RPMI8226 (cell line): ENCODE data around the gene ADAMTSL5.
A peak's percentile ranks its signal among the peaks of the same experiment; 100 is the strongest.
"Not testable (repeated sequence)": the region's sequence is repeated elsewhere in the genome, so short reads cannot be mapped to it uniquely, and the experiment has no call there.

ENCODE experiments used
- DNase-seq: peaks from one replicate; pipeline ENCODE4 v3.0.0-alpha.2; 2015

Gene ADAMTSL5

DNA sequence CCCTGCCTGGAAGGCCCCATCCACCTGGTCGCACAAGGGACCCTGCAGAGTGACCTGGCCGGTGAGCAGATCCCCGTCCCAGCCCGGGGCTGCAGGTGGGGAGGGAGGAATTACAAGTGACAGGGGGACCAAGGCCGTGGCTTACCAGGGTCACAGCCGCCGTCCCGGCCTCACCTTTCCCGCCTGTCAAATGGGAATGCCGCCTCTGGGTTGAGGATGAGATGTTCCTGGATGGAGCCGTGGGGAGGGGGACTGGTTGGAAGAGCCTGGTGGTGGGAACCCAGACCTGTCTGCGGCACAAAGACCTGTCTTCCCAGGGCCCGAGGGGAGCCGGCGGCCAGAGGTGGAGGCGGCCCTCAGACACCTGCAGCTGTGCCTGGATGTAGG is 16.6 kb upstream of the ADAMTSL5 start:
- DNase-seq, result no peak

DNA sequence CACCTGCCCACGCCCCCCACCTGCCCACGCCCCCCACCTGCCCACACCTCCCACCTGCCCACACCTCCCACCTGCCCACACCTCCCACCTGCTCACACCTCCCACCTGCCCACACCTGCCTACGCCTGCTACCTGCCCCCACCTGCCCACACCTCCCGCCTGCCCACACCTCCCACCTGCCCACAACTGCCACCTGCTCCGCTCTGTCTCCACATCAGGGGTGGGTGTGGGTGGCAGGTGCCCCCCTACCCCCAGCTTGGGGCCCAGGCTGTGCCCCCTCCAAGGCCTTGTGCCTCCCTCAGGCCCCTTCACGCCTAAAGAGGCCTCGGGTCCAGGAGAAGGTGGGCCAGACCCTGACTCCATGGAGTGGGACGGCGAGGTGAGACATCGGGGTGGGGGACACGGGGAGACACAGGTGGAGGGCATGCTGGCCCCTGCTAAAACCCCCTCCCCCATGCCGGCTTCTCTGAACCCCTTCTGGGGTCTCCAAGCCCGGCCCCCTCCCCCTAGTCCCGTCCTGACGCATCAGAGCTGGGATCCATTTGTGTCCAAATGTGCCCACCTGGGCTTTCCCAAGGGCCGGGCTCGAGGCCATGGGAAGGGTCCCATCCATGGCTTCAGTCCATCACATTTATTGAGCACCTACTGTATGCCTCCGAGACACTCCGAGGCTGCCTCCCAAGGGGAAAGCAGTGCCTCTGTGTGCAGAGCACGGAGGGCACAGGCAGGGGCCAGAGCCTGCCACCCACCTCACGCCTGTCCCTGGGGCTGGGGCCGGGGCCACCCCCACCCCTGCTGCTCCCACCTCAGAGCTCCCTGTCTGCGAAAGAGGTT is 16.0 kb upstream of the ADAMTSL5 start:
- DNase-seq, result no peak

DNA sequence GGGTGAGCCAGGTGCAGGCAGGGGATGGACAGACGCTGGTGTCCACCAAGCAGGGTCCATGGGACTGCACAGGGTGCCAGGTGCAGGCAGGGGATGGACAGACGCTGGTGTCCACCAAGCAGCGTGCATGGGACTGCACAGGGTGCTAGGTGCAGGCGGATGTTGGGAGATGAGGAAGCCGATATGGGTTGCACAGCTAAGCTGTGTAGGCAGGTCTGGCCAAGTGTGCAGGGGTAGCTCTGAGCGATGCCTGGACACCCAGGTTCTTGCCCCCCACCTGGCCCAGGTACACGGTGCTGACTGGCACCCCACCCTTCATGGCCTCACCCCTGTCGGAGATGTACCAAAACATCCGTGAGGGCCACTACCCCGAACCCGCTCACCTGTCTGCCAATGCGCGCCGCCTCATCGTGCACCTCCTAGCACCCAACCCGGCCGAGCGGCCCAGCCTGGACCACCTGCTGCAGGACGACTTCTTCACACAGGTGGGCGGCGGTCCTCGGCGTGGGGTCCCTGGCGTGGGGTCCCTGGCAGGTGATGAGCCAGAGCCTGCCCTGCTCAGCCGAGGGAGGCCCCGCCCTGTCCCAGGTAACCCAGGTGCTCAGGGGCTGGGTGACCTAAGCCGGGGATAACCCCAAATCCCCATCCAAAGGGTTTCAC is 15.0 kb upstream of the ADAMTSL5 start:
- DNase-seq, result no peak

DNA sequence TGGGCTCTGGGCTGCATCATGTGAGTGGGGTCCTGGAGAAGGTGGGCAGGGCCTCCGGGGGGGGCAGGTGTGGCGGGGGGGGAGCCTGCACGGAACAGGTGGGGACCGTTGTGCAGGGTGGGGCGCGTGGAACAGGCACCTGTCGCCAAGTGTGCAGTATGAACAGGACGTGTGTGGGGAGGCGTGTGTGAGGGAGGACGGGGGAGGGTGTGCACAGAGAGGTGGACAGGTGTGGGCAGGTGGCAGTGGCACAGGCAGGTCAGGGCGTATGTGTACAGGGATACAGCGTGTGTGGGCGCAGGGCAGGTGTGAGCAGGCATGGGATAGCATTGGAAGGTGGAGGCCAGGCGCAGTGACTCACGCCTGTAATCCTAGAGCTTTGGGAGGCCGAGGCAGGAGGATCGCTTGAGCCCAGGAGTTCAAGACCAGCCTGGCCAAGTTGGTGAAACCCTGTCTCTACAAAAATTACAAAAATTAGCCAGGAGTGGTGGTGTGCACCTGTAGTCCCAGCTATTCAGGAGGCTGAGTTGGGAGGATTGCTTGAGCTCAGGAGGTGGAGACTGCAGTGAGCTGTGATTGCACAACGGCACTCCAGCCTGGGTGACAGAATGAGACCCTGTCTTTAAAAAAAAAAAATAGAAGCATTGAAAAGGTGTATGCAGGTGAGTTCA is 14.3 kb upstream of the ADAMTSL5 start:
- no peak for DNase-seq

DNA sequence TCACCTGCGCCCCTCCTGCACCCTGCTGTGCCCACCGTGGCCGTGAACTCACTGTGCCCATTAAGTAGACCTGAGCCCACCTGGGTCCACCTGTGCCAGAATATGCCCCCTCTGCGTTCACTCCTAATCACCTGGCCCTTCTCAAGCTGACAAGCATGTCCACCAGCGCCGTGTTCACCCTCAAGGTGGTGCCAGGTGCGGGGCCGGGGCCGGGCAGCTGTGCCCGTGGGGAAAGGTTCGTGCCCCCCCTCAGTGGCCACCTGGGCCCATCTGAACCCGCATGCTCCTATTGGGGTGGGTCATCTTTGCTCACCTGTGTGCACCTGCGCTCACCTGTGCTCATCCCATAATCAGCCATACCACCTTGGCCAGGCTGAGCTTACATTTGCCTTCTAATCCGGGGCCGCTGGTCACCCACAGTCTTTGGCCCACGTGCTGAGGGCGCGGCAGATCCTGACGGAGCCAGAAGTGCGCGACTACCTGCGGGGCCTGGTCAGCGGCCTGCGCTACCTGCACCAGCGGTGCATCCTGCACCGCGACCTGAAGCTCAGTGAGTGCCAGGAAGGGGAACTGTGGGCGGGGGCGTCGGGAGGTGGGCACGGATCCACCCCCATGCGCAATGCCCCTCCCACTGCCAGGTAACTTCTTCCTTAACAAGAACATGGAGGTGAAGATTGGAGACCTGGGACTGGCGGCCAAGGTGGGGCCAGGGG is 13.4 kb upstream of the ADAMTSL5 start:
- no peak for DNase-seq

DNA sequence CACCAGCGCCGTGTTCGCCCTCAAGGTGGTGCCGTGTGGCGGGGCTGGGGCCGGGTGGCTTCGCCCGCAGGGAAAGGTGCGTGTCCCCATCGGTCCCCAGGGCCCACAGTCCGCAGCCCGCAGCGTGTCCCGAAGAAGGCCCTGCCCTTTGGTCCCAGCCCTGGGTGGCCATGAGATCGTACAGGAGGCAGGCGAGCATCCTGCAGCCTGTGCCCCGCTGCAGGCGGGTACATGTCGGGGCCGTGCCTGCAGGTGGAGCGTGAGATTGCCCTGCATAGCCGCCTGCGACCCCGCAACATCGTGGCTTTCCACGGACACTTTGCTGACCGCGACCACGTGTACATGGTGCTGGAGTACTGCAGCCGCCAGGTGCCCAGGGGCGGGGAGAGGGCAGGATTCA is 12.5 kb upstream of the ADAMTSL5 start:
- no peak for DNase-seq

DNA sequence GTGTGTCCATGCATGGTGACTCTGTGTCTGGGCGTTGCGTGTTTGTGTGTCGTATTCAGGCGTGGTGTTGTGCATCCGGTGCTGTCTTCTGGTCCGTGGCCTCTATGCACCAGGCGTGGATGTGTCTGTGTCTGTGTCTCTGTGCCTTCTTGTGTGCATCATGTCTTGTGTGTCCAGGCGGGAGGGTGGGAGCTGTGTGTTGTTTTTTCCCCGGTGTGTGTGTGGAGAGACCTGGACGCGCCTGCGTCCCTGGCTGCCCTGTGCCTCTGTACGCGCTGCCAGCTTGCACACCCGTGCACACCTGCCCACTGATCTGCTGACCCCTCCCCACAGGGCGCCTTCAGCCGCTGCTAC is 12.1 kb upstream of the ADAMTSL5 start:
- DNase-seq, result no peak

DNA sequence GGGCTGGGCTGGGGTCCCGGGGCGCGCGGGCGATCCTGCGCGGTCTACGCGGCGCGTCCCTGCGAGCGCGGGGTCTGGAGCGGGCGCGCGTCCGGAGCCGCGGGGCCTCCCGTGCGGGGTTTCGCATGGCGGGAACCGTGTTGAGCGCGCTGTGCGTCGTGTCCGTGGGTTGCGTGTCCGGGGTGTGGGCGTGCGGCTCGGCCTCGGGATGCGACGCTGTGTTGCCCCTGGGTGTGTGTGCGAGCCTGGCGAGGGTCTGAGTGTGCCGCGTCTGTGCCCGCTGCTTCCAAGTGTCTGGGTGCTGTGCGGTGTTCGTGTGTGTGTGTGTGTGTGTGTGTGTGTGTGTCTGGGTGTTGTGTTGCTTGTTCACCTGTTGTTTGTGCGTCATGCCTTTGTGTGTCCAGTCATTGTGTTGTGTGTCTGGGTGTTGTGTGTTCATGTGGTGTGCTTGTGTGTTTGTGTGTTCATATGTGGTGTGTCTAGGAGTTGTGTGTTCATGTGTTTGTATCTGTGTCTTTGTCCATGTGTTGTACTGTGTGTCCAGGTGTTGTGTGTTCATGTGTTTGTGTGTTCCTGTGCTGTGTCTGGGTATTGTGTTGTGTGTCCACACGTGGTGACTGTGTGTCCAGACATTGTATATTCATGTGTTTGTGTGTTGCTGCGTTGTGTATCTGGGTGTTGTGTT is 11.6 kb upstream of the ADAMTSL5 start:
- DNase-seq, result no peak

DNA sequence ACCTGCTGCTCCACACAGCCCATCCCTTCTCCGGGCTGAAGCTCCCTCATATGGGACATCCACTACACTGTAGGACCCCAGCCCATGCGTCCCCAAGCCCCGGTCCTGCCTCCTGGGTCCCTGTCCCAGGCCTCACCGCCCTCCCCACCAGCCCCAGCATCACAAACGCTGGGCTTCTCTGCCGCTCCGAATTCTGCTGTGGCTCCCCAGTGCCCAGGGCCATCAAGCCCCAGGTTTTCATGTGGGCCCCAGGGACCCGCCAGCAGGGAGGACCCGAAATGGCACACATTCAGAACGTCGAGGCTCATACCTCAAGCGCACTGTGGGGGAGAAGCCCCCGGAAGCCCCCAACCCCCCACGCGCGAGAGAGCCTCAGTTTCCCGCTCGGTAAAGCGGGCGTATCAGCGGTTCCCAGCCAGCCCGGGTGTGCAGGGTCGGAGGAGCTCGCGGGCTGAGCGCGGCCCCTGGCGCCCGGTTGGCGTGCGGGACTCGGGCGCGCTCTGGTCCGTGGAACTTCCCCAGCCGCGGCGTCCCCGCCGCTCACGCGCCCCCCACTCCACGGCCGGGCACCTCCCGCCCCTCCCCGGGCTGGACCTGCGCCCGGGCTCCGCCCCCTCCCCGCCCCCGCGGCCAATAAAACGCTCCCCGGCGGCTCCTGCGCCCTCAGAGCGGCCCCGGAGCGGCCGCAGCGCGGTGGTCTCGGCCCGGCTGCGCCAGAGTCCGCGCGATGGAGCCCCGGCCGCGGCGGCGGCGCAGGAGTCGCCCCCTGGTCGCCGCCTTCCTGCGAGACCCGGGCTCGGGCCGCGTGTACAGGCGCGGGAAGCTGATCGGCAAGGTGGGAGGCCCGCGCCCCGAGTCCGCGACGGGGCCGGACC is 10.8 kb upstream of the ADAMTSL5 start, which contains the start of gene PLK5:
PLK5 (plus strand) TSS at position 666 of the 875 bp plus-strand sequence. CDS start 2,920 bp downstream, outside the sequence.
- no peak for DNase-seq

DNA sequence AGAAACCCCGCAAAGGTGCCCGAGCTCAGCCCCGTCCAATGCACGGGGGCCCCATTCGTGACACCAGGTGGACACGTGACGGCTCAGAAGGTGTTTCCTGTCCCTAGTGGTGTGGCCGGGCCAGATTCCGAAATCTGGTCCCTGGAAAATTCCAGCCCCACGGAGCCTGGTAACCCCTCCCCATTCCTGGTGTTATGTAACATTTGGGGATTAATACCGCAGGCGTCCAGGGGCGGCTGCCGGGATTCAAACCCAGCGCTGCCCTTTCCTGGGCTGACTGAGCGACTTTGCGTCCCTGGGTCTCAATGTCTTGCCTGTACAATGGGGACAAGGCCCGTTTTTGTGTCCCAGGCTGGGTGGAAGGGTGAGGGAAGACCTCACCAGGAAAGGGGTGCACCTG is 10.0 kb upstream of the ADAMTSL5 start:
- DNase-seq, result no peak

DNA sequence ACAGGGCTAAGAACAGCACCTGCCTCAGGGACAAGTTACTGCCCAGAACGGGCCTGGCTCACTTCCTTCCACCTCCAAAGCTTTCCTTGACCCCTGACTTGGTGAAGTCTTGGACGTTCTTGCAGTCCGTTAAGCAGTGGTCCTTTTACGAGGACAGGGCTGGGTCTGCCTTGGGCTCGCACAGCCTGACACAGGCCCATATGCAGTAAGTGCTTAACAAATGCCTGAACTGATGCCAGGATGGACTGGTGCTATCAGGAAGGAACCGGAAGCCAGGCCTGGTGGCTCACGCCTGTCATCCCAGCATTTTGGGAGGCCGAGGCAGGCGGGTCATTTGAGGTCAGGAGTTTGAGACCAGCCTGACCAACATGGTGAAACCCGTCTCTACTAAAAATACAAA is 9.2 kb upstream of the ADAMTSL5 start:
- DNase-seq, result no peak

DNA sequence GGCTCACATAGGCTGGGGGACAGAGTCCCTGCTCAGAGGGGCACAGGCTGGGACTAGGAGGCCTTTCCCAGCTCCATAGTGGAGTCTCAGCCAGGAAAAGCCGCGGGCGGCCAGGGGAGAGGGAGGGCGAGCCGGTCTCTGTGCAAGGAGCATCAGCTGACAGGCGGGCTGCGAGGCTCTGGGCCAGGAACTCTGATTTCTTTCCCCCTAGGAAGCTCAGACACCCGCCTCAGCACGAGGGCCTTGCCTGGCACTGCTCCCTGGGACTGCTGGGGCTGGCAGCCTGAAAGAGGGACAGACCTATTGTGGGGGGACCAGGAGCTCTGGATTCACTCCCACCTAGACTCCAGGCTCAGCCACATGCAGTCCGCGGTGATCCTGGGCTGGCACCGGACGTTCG is 8.8 kb upstream of the ADAMTSL5 start:
- no peak for DNase-seq

DNA sequence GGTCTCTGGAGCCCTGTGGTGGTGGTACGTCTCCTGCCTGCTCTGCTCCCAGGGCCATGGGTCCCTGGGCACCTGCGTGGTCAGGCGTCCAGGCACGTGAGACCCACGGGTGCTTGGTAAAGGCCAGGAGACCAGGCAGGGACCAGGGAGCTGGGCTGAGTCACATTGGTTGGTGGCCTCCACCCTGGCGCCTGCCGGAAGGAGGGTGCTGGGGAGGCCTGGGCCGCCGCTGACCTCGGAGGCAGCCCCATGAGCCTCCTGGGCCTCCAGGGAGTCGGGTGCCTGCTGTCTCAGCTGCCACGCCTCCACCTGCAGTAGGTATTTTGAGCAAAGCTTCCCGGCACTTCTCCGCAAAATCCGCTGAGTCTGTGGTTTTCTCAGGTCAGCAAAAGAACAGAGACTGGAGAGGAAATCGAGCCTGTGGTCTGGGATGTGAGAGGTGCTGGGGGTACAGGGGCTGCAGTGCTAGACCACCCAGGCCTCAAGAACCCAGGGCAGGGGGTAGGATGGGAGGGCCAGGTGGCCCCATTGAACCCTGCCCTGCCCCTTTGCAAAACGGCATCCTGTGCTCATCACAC is 7.5 kb upstream of the ADAMTSL5 start:
- peak; percentile 93 for DNase-seq

DNA sequence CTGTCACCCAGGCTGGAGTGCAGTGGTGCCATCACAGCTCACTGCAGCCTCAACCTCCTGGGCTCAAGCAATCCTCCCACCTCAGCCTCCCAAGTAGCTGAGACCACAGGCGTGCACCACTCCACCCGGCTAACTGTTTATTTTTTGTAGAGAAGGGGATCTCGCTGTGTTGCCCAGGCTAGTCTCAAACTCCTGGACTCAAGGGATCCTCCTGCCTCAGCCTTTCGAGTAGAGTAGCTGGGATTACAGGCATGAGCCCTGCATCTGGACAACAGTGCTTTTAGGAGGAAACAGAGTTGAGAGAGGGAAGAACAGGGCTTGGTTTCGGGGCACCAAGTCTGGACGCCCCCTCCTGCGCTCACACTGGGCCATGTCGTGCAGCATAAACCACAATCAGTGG is 7.0 kb upstream of the ADAMTSL5 start:
- DNase-seq, result not testable (repeated sequence)

DNA sequence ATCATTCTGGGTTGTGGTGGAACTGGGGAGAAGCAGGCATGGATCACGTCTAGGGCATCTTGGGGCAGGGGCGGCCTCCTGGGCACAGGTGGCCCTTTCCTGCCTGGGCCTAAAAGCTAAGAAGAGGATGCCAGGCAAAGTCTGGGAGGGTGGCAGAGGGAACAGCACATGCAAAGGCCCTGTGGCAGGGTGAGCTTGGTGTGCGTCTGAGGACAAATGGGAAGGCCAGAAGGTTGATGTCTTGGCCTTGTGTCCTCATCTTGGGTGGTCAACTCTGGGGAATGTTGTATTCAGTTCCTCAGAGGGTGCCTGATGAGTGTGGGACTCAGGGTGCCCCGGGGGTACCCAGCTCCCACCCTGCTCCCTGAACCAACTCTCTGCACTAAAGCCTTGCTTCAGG is 5.7 kb upstream of the ADAMTSL5 start:
- no peak for DNase-seq

DNA sequence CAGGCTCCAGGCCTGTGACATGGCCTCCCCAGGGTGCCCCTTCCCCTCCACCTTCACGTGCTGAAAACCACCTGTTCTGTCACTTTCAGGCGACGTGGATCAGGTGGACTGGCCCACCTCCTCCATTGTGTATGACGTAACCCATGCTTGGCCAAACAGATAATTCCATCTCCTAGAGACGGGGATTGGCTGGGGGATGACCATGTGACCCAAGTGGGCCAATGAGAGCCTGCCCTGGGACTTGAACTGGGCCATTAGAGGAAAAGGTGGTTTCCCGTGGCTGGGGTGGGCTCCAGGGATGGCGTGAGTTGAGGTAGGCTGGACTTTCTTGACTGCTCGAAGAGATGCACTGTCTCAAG is 3.6 kb upstream of the ADAMTSL5 start:
- no peak for DNase-seq

DNA sequence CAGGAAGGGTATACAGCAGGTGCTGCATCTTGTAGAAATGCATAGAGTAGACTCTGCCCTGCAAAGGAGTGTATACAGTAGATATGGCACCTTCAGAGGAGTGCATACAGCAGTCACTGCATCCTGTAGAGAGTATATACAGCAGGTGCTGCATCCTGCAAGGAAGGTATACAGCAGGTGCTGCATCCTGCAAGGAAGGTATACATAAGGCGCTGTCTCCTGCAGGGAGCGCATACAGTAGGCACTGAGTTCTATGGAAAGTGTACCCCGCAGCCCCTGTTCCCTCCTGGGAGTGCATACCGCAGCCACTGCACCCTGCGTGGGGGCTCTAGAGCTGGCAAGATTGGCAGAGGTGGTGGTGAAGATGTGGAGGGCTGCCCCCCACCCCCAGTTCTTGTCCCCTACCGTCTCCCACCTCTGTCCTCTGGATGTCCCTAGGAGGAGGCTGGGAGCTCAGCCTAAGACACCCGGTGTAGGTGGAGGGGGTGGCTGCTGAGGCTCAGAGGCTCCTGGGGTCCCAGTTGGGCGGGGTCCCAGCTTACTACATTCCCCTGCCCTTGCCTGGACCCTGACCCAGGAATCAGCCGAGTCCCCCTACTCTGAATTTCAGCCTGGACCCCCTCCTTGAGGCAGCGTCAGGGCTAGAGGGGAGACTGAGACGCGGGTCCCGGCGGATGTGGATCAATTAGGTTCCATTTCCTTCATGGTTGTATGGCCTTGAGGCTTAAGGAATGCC is 2.3 kb upstream of the ADAMTSL5 start:
- no peak for DNase-seq

DNA sequence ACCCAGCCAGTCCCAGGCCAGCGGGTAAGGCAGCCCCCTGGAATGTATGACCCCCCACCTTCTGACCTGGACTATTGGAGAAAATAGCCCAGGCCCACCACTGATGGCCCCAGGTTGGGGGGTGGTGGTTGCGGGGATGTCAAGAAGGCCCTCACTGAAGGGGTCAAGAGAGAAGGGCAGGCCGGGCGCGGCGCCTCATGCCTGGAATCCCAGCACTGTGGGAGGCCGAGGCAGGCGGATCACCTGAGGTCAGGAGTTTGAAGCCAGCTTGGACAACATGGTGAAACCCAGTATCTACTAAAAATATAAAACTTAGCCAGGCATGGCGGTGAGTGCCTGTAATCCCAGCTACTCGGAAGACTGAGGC is 1.5 kb upstream of the ADAMTSL5 start:
- DNase-seq, result no peak

DNA sequence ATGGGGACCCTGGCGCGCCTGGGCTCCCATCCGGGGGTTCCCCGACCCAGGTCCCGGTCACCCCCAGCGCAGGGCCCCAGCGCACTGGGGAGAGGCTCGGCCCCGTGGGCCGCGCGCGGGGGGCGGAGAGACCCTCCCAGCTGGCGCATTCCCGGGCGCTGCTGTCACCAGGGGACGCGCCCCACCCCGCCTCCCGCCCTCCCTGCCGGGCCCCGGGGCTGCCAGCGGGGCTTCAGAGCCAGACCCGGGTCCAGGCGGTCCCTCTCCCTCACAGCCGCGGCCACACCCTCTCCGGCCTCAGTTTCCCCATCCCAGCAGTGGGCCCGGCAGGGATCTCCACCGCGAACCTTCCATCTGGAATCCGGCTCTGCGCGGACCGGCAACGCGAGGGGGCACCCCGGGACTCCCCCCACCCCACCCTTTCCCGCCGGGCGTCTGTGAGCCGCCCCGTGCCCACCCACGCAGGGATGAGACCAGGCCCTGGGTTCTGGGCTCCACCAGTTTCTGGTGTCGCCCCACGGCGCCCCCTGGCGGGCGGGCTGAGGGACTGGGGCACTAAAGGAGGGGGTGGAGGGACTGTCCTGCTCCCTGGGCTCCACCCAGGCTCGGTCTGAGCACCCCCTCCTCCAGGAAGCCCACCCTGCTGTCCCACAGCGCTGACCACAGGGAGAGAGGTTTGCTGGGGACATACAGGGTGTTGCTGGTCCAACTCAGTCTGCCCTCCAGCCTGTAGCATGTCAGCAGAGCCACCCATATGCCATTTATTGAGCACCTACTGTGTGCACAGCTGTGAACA is 878 bp upstream of the ADAMTSL5 start:
- peak; percentile 83 for DNase-seq
